ENCODE data around the gene ADD1.
A peak's percentile ranks its signal among the peaks of the same experiment; 100 is the strongest.

Gene ADD1

DNA sequence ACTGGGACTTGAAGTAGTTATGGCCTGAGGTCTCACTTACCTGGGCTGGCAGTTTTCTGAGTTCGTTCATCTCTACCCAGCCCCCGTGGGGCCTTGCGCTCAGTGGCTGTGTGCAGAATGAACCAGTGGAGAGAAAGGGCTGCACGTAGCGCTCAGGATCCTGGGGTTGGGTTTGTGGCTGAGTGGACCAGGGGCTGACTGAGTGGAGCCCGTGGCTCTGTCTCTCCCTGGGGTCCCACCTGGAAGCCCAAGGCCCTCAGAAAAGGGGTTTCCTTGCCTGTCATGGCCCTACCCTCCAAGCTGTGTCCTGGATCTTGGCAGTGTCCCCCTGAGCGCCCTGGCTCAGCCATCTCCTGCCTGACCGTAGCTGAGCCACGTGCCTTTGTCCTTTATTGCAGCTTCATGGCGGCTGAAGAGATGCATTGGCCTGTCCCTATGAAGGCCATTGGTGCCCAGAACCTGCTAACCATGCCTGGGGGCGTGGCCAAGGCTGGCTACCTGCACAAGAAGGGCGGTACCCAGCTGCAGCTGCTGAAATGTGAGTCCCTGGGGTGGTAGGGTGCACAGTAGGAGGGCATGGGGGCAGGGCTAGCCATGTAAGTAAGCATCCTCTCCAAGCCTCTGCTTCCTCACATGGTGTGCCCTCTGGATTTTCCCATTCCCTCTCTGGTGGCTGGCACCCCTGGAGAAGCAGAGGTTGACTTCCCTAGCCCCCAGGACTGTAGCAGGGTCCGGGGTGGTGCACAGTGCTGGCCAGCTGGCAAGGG, 23.2 kb upstream of the ADD1 start:
- H3K27ac ChIP-seq, result peak overlapping the region; percentile 84
- no peak for TF ChIP-seq ZFX (IDR thresholded peaks at IDR 0.05; ENCODE audit: borderline replicate concordance)
- TF ChIP-seq, protein P1, sequence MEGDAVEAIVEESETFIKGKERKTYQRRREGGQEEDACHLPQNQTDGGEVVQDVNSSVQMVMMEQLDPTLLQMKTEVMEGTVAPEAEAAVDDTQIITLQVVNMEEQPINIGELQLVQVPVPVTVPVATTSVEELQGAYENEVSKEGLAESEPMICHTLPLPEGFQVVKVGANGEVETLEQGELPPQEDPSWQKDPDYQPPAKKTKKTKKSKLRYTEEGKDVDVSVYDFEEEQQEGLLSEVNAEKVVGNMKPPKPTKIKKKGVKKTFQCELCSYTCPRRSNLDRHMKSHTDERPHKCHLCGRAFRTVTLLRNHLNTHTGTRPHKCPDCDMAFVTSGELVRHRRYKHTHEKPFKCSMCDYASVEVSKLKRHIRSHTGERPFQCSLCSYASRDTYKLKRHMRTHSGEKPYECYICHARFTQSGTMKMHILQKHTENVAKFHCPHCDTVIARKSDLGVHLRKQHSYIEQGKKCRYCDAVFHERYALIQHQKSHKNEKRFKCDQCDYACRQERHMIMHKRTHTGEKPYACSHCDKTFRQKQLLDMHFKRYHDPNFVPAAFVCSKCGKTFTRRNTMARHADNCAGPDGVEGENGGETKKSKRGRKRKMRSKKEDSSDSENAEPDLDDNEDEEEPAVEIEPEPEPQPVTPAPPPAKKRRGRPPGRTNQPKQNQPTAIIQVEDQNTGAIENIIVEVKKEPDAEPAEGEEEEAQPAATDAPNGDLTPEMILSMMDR (IDR thresholded peaks at IDR 0.05), result no peak

DNA sequence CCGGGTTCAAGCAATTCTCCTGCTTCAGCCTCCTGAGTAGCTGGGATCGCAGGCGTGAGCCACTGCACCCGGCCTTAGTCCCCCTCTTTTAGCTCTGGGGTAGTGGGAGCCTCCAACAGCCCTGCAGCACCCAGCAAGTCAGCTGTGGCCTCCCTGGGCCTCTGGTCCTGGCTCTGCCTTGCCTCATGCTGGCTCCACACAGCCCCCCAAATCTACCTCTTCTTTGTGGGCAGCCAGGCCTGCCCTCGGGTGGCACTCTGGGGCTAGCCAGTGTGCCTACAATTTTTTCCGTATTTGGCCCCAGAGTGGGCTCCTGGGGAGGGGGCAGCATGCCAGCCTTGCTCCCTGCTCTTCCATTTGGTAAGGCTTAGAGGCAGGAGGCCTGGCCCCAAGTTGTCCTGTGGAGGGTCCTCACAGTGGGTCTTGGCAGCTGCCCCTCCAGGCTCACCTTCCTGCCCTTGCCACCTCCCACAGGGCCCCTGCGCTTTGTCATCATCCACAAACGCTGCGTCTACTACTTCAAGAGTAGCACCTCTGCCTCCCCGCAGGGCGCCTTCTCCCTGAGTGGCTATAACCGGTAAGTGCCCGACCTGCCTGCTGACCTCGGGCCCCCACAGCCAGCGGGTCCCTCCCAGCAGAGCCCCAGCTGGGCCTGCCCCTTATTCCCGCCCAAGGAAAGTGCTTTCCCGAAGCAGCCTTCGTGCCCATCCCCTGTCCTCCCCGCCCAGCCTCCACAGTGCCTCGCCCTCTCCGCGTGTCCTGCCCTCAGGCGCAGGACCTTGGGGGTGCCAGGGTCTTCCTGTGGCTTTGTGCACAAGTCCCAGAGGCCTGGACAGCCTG, 21.0 kb upstream of the ADD1 start:
- no peak overlapping the region for H3K27ac ChIP-seq
- TF ChIP-seq ZFX (IDR thresholded peaks at IDR 0.05; ENCODE audit: borderline replicate concordance), result no peak
- TF ChIP-seq, protein P1 (IDR thresholded peaks at IDR 0.05), result no peak

DNA sequence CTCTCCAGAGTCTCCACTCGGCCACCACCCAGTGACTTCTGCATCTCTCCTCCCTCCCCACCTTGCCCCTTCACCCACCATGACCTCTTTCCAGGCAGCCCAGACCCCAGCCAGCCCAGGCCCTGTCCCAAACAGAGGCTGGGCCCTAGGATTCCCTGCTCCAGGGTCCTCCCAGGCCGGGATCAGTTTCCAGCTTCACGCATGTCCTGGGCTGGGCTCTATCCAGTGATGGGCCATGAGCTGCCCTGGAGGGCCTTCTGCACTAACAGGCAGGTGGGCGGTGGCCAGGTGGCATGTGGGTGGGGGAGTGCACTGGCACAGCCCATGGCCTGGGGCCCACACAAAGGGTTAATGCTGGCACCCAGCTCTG, 20.4 kb upstream of the ADD1 start:
- no peak overlapping the region for H3K27ac ChIP-seq
- no peak for TF ChIP-seq ZFX (IDR thresholded peaks at IDR 0.05; ENCODE audit: borderline replicate concordance)
- TF ChIP-seq, protein P1 (IDR thresholded peaks at IDR 0.05), result no peak

DNA sequence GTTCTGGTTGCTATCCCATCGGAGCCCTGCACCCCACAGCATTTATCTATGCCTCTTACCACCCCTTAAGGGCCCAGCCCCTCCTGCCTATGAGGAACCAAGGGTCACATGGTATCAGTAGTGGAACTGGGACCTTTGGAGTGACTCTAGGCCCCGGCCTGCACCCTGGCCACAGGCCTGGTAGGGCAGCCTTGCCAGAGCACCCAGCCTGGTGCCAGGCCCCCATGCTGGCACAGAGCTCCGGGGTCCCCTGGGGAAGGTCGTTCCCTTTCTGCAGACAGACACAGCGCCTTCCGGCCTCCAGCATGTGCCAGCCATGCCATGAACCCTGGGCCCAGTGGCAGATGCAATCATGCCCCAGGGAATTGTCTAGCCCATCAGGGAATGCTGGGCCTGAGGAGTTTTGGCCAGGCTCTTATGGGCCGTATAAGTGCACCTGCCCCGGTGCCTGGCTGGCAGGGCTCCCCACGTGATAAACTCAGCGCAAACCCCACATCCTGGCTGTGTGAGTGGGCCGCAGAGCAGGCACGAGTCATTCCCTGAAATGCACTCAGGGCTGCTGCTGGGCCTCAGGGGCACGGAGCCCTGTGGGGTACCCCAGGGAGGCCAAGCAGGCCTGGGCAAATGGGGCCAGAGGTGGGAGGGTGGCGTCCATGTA, 19.8 kb upstream of the ADD1 start:
- TF ChIP-seq, protein P1 (IDR thresholded peaks at IDR 0.05), result no peak
- TF ChIP-seq ZFX (IDR thresholded peaks at IDR 0.05; ENCODE audit: borderline replicate concordance), result no peak
- no peak overlapping the region for H3K27ac ChIP-seq

DNA sequence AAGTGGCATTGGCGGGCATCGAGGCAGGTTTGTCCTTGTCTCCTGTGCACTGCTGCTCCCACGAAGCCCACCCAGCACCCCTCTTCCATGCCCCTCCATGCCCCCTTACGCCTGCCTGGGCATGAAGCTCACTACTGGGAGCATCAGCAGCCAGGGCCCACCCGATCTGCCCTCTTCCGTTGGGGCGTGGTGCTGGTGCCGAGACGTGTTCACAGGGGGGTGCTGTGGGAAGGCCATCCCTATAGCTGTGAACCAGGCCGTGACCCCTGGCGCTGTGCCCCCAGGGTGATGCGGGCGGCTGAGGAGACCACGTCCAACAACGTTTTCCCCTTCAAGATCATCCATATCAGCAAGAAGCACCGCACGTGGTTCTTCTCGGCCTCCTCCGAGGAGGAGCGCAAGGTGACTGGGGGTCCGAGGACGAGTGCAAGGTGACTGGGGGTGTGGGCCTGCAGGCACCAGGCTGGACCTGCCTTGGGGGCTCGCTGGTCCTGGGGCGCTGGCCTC, 19.3 kb upstream of the ADD1 start:
- no peak for TF ChIP-seq ZFX (IDR thresholded peaks at IDR 0.05; ENCODE audit: borderline replicate concordance)
- TF ChIP-seq, protein P1 (IDR thresholded peaks at IDR 0.05), result no peak

DNA sequence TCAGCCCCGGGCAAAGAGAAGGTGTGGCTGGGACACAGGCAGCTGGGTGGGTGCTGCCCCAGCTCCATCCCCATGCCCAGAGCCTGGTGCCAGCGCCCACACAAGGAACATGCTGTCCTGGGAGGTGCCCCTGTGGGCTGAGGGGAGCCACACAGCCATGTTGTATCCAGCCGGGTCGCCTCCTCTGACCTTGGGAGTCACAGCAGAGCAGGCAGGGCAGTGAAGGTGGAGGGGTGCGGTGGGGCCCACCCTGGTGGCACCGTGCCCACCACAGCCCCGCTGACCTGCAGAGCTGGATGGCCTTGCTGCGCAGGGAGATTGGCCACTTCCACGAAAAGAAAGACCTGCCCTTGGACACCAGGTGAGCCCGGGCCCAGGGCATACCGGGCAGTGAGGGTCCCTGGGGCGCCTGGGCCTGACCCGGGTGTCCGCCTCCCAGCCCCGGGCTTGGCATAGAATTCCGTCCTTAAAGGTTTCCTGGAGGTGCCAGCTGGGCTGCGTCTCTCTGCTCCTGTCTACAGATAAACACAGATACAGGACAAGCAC, 18.7 kb upstream of the ADD1 start:
- TF ChIP-seq, protein P1 (IDR thresholded peaks at IDR 0.05), result no peak
- no peak for TF ChIP-seq ZFX (IDR thresholded peaks at IDR 0.05; ENCODE audit: borderline replicate concordance)
- H3K27ac ChIP-seq, result no peak overlapping the region

More for the DNA sequence above, 19.3 kb upstream of the ADD1 start:
- no peak overlapping the region for H3K27ac ChIP-seq
